GM19438 (cell line): ENCODE data around the gene NFIX.

Experiments used
- ATAC-seq: cut with Tn5 transposase; IDR thresholded peaks from one replicate; pipeline ENCODE4 v1.9.1; 2021; ENCODE audit warnings: low read depth; ENCODE audit not compliant: unreplicated experiment

The NFIX gene

GRCh38 chr19:12987190-12987589 lies 8.1 kb upstream of the NFIX start:
- ATAC-seq = no peak

GRCh38 chr19:12987781-12988180 lies 7.5 kb upstream of the NFIX start:
- no peak for ATAC-seq

GRCh38 chr19:12990431-12990830 lies 4.8 kb upstream of the NFIX start:
- no peak for ATAC-seq

GRCh38 chr19:12990853-12991252 lies 4.4 kb upstream of the NFIX start:
- no peak for ATAC-seq

GRCh38 chr19:12991296-12991695 lies 4.0 kb upstream of the NFIX start:
- no peak for ATAC-seq

GRCh38 chr19:12992729-12993128 lies 2.5 kb upstream of the NFIX start:
- ATAC-seq = no peak

GRCh38 chr19:12993562-12993961 lies 1.7 kb upstream of the NFIX start:
- ATAC-seq = no peak

GRCh38 chr19:12995596-12996405 lies 526 bp downstream of the NFIX start:
- no peak for ATAC-seq

GRCh38 chr19:12996406-12997094 lies 1.3 kb downstream of the NFIX start:
- ATAC-seq = no peak

GRCh38 chr19:12997179-12997966 lies 2.1 kb downstream of the NFIX start:
- ATAC-seq = no peak

- ATAC-seq = no peak
Observed at GRCh38 chr19:12997967-12998940, 3.0 kb downstream of the NFIX start.

GRCh38 chr19:13001166-13001501 lies 5.9 kb downstream of the NFIX start:
- ATAC-seq = no peak

GRCh38 chr19:13001502-13002165 lies 6.4 kb downstream of the NFIX start:
- no peak for ATAC-seq

- no peak for ATAC-seq
Observed at GRCh38 chr19:13002166-13002898, 7.1 kb downstream of the NFIX start.

- ATAC-seq = no peak
Observed at GRCh38 chr19:13003081-13003480, 7.8 kb downstream of the NFIX start.

- no peak for ATAC-seq
Observed at GRCh38 chr19:13004273-13004672, 9.0 kb downstream of the NFIX start.

GRCh38 chr19:13005253-13005652 lies 10.0 kb downstream of the NFIX start:
- no peak for ATAC-seq

- no peak for ATAC-seq
Observed at GRCh38 chr19:13005861-13006370, 10.6 kb downstream of the NFIX start.
